ES-I3 (cell line): ENCODE measurements around the gene ERN1.

Experiments
- H3K36me3 ChIP-seq: 2 replicates; pipeline ENCODE4 v1.6.1; 2013; ENCODE audit warnings: mild to moderate bottlenecking, low read length, control low read depth, moderate library complexity; ENCODE audit not compliant: insufficient read depth
- H3K4me1 ChIP-seq: 2 replicates; pipeline ENCODE4 v1.6.1; 2013; ENCODE audit warnings: mild to moderate bottlenecking, control low read depth, low read length; ENCODE audit not compliant: insufficient read depth
- H3K9ac ChIP-seq: 2 replicates; pipeline ENCODE4 v1.6.1; 2013; ENCODE audit warnings: low read depth, mild to moderate bottlenecking, low read length, moderate library complexity
- H3K9me3 ChIP-seq: 2 replicates; pipeline ENCODE4 v1.6.1; 2013; ENCODE audit warnings: mild to moderate bottlenecking, low read length, moderate library complexity; ENCODE audit not compliant: control insufficient read depth, insufficient read depth

ERN1 gene

DNA sequence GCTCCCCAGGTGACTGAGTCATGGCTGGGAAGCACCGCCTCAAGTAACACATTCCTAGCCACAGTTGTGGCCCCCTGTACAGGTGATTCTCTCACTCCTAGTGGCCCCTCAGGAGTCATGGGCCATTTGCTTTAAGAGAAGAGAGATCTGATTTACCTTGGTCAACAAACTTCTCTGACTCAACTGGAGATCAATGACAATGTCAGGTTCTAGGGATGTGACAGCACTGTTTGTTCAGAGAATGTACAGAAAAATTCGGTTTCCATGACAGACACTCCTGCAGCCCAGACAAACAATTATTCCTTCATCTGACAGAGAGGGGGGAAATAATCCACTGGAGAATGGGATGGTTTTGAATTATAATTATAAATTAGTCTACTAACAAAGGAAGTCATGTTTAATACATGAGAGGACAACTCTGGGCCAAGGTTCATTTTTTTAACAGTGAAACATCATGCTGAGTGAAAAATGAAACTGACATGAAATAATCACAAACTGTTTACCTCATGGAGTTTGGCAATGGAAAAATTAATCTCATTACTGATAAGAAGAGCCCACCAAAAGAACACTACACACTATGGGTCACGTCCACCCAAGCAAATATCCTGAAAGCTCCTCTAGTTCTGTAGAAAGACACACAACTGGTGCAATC, 9.7 kb downstream of the ERN1 start:
- no peak overlapping the region for H3K9ac ChIP-seq
- no peaks in the 10 kb centered on the region for H3K4me1 ChIP-seq
- H3K36me3 ChIP-seq = no peaks in the 10 kb centered on the region
- no peaks in the 10 kb centered on the region for H3K9me3 ChIP-seq

DNA sequence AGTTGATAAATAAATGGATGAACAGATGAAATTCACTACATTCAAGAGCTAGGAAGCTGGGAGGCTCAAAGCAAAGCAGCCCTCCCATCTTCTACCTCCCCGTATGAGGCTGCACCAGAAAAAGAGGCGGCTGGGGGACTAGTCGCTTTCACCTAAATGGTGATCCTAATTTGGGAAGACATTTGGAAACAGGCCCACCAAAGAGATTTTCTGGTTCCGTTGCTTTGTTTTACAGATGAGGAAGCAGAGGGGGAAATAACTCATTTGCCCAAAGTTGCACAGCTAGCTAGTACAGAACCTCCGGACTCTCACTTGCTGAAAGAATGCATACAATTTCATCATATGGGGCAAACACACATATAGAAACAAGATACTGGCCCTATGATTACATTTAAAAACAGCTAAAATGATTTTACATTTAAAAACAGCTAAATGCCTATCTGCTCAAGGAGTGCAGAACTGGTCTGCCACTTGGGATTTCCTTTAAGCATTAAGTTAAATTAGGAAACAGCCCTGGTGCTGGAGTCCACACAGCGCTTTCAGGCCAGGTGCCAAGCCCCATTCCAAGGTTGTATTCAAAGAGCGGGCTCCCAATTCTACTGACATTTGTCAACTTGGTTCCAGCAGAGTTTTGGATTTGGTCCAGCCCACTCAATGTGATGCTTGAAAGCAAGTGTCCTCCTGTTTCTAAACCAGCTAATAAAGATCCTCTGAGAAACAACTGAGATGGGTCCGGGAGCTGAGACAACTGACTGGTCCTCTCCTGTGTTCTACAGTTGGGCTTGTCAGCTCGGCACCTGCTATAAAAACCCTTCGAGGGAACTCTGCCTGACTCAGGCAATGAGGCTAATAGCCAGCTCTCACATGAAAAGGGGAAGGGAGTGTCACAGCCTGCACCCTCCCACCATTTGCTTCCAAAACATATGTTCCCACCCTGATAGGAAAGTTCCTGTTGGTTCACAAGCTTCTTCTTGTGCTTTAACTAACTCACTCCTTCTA, 11.7 kb downstream of the ERN1 start:
- Histone ChIP-seq H3K9me3 (no peaks in the 10 kb centered on the region), H3K36me3 (no peaks in the 10 kb centered on the region)

DNA sequence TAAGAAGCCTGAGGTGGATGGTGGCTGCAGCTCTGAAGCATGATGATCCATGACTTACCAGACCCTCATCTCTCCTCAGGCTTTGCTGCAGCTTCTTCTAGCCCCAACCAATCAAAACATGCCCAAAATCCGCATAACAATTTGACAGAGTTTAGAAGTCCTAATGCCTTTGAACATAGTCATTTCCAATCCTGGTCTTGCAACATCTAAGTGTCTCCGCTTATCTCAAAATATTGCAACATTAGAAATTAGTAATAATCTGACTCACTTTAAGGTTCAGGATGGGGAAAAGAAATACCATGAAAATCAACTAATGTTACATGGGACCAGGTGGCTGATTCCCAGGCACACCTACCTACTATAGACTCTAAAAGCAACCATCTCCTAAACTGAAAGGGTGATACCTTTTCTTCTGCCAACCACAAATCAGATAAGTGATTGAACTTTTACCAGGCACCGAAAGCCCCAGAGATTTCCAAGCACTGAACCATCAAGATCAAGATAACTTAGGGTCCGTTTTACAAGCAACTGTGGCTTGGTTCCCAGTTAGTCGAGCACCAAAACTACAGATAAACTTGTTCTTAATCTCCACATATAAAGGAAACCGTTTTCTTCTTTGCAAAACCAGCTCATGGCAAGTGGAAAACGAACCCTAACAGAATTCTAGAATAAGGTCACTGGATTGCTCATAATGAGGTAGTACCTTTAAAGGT, 14.0 kb downstream of the ERN1 start:
- H3K36me3 ChIP-seq = no peaks in the 10 kb centered on the region

More for the DNA sequence above, 11.7 kb downstream of the ERN1 start:
- Histone ChIP-seq H3K4me1 (no peaks in the 10 kb centered on the region), H3K9ac (no peak overlapping the region)

DNA sequence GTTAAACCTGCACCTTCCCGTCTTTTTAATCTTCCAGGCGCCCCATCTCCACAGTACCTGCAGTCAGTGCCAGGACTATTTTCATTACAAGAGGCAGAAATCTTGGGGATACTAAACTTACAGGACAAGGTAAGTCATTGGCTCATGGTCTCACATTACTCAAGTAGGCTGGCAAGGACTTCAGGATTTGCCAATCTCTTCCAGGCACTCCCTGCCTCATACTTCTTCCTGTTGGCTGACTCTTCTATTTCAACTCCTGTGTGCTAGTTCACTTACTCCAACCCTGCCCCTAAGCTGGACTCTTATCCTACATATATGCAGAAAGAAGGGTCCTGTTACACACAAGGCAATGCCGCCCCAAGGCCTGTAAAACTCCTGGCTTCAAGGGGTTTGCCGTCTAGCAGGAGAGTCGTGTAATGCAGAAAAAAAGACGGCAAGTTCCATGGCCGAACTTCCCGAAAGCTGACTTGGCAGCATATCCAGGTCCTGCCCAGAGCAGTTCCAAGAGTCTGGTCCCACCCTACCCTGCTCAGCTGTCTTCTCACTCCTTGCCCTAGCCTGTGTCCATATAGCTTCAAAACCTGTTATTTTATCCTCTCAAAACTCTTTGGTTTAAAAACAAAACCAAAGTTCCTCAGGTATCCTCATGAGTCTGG, 14.8 kb downstream of the ERN1 start:
- Histone ChIP-seq H3K9ac (no peak overlapping the region), H3K36me3 (no peaks in the 10 kb centered on the region), H3K4me1 (peaks cover 7% of the 10 kb centered on the region), H3K9me3 (no peaks in the 10 kb centered on the region)

More for the DNA sequence above, 14.0 kb downstream of the ERN1 start:
- Histone ChIP-seq H3K9ac (no peak overlapping the region), H3K9me3 (no peaks in the 10 kb centered on the region), H3K4me1 (no peaks in the 10 kb centered on the region)

DNA sequence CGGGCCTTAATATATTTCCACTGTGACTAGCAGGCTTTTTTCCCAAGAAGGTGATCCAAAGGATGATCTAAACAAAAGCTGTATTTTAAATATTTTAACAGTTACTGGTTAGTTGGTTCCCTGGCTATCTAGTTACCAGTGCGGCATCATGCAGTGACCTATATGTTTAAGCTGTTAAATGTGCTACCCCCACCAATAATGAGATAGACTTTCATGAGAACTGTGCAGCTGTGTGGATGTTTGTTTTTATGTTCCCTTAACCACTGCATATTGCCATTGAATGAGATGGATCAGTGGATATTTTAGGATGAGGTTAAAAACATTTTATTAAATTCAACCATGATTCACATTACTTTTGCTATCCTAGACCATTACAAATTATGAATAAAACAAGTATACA, 16.9 kb downstream of the ERN1 start:
- Histone ChIP-seq H3K9me3 (no peaks in the 10 kb centered on the region), H3K9ac (no peak overlapping the region), H3K4me1 (peaks cover 8% of the 10 kb centered on the region), H3K36me3 (no peaks in the 10 kb centered on the region)

DNA sequence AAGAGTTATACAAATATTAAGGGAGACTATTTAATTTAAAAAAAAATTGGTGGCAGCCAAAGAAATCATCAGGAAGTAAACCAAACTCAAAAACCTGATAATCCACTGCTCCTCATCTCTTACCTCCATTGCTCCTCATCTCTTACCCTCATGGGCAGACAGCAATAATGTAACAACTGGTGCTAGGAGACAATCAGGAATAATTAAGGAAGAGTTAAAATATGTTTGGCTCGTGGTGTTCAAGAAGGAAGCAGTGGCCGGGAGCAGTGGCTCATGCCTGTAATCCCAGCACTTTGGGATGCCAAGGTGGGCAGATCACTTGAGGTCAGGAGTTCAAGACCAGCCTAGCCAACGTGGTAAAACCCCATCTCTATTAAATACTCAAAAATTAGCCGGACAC, 18.1 kb downstream of the ERN1 start:
- no peaks in the 10 kb centered on the region for H3K36me3 ChIP-seq
- peaks cover 8% of the 10 kb centered on the region for H3K4me1 ChIP-seq
- no peaks in the 10 kb centered on the region for H3K9me3 ChIP-seq
- H3K9ac ChIP-seq = no peak overlapping the region

DNA sequence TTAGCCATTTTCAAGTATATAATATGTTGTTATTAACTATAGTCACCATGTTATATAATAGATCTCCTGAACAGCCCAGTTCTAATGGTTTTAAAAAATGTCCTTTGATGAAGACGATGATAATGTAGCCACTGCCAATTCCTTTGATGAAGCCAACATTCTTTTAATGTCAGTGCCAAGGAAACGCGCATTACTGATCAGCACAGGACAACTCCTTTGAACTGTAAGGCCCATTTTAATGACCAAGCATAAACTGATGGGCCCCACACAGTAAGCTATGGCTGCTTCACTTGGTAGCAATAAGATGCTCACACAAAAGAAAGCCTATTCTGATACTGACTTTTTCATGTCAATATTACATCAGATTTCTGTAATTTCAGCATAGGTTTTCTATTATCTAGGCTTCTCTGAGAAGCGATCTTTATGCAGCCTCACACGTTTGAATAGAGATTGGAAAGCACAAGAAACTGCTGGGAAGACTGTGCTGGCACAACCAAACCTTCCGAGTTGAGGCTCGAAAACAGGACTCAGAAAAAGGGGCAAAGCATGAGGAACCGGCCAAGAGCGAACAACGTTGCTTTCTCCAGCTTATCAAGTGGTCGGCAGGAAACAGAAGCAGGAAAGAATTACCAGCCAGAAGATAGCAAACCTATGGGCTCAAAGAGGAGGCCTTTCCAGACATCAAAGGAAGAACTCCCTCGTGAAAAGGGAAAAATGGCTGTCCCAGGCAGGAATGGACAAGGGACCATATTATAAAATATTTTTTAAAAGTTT, 19.4 kb downstream of the ERN1 start:
- peaks cover 8% of the 10 kb centered on the region for H3K4me1 ChIP-seq
- no peaks in the 10 kb centered on the region for H3K36me3 ChIP-seq
- H3K9ac ChIP-seq = no peak overlapping the region
- no peaks in the 10 kb centered on the region for H3K9me3 ChIP-seq

DNA sequence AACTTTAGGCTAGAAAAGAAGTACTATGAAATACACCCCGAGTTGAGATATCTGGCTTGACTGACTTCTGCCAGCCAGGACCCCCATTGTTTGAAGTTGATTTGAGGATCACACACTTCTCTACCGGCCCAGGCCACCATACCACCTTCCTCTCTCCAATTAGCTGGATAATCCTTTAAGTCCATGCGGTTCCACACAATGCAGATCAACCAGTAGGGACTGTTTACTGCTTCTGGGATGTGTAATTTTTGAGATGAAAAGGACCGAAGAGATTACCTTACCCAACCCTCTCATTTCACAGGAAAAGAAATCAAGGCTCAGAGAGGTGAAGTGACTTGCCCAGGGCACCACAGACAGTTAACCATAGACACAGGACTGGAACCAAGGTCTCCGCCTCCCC, 20.5 kb downstream of the ERN1 start:
- no peaks in the 10 kb centered on the region for H3K9me3 ChIP-seq
- no peak overlapping the region for H3K9ac ChIP-seq
- H3K4me1 ChIP-seq = peaks cover 8% of the 10 kb centered on the region
- H3K36me3 ChIP-seq = no peaks in the 10 kb centered on the region

DNA sequence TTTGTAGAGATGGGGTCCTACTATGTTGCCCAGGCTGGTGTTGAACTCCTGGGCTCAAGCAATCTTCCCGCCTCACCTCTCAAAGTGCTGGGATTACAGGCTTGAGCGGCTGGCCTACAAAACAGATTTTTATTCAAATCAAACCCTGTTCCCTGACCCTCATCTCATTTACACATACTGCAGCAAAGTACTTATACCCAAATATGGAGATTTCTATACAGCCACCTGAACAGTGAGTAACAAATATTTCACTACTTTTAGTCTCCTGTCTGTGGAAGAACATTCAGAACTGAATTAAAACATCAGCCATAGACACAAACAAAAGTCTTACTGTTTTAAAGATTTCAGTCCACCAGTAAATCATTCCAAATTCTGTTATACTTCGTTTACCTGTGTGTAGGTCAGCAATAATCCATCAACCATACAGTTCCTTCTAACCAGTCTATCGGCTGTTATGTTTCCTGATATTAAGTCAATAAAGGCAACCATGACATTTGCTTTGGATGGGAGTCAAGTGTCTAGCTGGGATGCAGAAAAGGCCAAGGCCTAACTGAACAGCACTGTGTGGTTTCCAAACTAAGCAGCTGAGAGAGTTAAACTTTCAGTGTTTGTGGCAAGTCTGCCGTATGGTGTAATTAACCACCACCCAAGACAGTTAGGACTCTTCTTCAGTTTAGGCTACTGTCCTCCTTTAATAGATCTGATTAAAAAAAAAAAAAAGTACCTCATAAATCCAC, 22.3 kb downstream of the ERN1 start:
- no peaks in the 10 kb centered on the region for H3K9me3 ChIP-seq
- no peaks in the 10 kb centered on the region for H3K36me3 ChIP-seq
- peaks cover 8% of the 10 kb centered on the region for H3K4me1 ChIP-seq
- H3K9ac ChIP-seq = no peak overlapping the region

DNA sequence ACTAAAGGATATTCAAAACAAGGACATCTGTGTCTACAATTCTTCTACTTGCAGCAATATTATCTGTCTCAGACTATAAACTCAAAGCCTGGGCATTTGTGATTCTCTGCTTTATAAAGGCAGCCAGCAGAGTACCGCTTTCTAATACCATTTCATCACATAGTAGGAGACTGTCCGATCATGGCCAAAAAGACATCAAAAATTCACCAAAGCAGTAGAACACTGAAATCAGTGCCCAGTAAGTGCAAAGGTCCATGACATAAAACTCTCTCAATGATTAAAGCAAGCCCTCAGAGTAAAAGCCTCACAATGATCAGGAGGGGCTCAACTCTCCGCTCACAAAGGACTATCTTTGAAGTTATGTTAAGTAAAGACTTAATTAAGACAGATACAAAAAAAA, 23.0 kb downstream of the ERN1 start:
- H3K36me3 ChIP-seq = no peaks in the 10 kb centered on the region
- no peak overlapping the region for H3K9ac ChIP-seq
- peaks cover 8% of the 10 kb centered on the region for H3K4me1 ChIP-seq
- H3K9me3 ChIP-seq = no peaks in the 10 kb centered on the region

DNA sequence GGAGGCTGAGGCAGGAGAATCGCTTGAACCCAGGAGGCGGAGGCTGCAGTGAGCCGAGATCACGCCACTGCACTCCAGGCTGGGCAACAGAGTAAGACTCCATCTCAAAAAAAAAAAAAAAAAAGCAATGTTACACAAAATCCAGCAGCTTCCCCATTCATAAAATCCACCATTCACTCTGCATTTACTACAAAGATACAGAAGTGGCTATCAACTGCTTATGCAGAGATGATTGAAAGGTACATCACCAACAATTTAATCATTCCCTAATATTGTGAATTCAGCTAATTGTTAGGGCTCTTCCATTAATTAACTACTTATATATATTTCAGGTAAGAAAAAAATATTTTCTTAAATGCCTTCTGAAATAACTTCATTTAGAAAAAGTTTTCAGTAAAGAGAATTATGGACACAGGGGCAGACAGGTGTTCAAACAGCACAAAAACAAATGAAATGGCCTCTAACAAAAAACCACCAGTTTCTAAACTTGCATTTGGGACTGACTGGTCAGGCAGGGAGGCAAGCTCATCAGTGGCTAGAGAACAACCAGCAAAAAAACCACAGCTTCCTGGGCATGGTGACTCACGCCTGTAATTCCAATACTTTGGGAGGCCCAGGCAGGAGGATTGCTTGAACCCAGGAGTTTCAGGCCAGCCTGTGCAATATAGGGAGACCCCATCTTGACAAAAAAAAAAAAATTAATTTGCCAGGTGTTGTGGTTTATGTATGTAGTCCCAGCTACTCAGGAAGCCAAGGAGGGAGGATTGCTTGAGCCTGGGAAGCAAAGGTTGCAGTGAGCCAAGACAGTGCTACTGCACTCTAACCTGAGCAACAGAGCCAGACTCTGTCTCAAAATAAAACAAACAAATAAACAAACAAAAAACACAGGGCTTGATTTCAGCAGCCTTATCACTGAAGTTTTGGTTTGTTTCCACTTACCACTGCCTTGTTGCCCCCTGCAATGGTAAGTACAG, 26.3 kb downstream of the ERN1 start:
- Histone ChIP-seq H3K4me1 (no peaks in the 10 kb centered on the region), H3K9me3 (no peaks in the 10 kb centered on the region), H3K9ac (no peak overlapping the region), H3K36me3 (no peaks in the 10 kb centered on the region)

DNA sequence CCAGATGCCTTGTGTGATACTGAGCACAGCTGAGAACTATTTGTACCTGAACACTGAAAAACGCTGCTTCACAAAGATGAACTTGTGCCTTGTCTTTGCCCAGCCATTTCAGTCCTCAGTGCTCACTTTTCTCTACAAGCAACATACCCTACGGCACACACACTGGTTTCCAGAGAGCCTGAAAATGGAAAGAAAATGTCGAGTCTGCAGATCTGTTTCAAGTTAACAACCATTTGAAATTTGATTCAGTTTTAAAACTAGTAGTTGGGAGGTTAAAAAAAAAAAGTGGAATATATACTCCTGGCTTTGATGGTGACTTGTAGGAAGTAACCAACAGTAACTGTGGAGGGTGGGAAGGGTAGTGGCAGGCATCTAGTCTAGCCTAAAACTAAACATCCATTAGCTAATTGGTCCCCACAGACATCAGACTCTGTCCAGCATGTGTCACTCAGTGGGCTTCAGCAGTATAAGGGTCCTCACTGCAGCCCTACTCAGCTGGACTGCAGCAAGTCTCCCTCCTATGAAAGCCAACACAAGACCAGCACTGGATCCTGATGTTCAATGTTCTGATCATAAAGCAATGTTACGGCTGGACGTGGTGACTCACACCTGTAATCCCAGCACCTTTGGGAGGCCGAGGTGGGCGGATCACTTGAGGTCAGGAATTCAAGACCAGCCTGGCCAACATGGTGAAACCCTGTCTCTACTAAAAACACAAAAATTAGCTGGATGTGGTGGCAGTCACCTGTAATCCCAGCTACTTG, 27.1 kb downstream of the ERN1 start:
- Histone ChIP-seq H3K9ac (no peak overlapping the region), H3K36me3 (no peaks in the 10 kb centered on the region), H3K9me3 (no peaks in the 10 kb centered on the region), H3K4me1 (no peaks in the 10 kb centered on the region)
